H9 (cell line): Measurements from ENCODE around the gene LIF. TPM values are rescaled to one million over a fixed set of nuclear protein-coding genes. Genes with fewer than 3 reads are reported as not detected.

Source experiments
- DNase-seq: peaks from one replicate; pipeline ENCODE4 v3.0.0-alpha.2; 2017
- H2AFZ ChIP-seq: one replicate; pipeline ENCODE4 v1.6.1; 2013; ENCODE audit warnings: mild to moderate bottlenecking, low read length, control low read depth, moderate library complexity
- H2AK5ac ChIP-seq: 2 replicates; pipeline ENCODE4 v1.6.1; 2013; ENCODE audit warnings: low read length, control low read depth, mixed read lengths; ENCODE audit not compliant: insufficient read length
- H2BK120ac ChIP-seq: one replicate; pipeline ENCODE4 v1.6.1; 2013; ENCODE audit warnings: low read depth, mild to moderate bottlenecking, low read length, control low read depth, inconsistent platforms; ENCODE audit not compliant: poor library complexity, severe bottlenecking
- H2BK12ac ChIP-seq: 2 replicates; pipeline ENCODE4 v1.6.1; 2013; ENCODE audit warnings: low read length, control low read depth, mixed read lengths, low read depth; ENCODE audit not compliant: insufficient read length
- H2BK15ac ChIP-seq: 2 replicates; pipeline ENCODE4 v1.6.1; 2013; ENCODE audit warnings: low read depth, low read length, control low read depth
- H2BK20ac ChIP-seq: one replicate; pipeline ENCODE4 v1.6.1; 2013; ENCODE audit warnings: low read depth, mild to moderate bottlenecking, low read length, control low read depth, inconsistent platforms; ENCODE audit not compliant: poor library complexity, severe bottlenecking
- H2BK5ac ChIP-seq: 2 replicates; pipeline ENCODE4 v1.6.1; 2013; ENCODE audit warnings: low read length, control low read depth, mixed read lengths; ENCODE audit not compliant: insufficient read length
- H3K14ac ChIP-seq: 2 replicates; pipeline ENCODE4 v1.6.1; 2013; ENCODE audit warnings: low read length, control low read depth; ENCODE audit not compliant: insufficient read depth
- H3K18ac ChIP-seq: 2 replicates; pipeline ENCODE4 v1.6.1; 2013; ENCODE audit warnings: low read depth, mild to moderate bottlenecking, mixed read lengths, low read length, control low read depth; ENCODE audit not compliant: insufficient read length
- H3K23ac ChIP-seq: 2 replicates; pipeline ENCODE4 v1.6.1; 2013; ENCODE audit warnings: low read length, control low read depth, mixed read lengths, low read depth; ENCODE audit not compliant: insufficient read length
- H3K23me2 ChIP-seq: 2 replicates; pipeline ENCODE4 v1.6.1; 2013; ENCODE audit warnings: low read depth, mild to moderate bottlenecking, mixed read lengths, low read length, control low read depth; ENCODE audit not compliant: insufficient read length, poor library complexity, severe bottlenecking
- H3K27ac ChIP-seq: 2 replicates; pipeline ENCODE4 v1.5.1; 2013; ENCODE audit warnings: low read length, control low read depth, mixed read lengths, low read depth; ENCODE audit not compliant: insufficient read length
- H3K27me3 ChIP-seq: 2 replicates; pipeline ENCODE4 v1.6.1; 2013; ENCODE audit warnings: low read length, control low read depth, inconsistent platforms; ENCODE audit not compliant: insufficient read depth
- H3K4ac ChIP-seq: 2 replicates; pipeline ENCODE4 v1.6.1; 2013; ENCODE audit warnings: low read depth, mild to moderate bottlenecking, control low read depth, inconsistent platforms, low read length, moderate library complexity
- H3K4me1 ChIP-seq: 2 replicates; pipeline ENCODE4 v1.6.1; 2013; ENCODE audit warnings: low read length, control low read depth, inconsistent platforms; ENCODE audit not compliant: insufficient read depth
- H3K4me2 ChIP-seq: 2 replicates; pipeline ENCODE4 v1.6.1; 2013; ENCODE audit warnings: low read length, control low read depth, mixed read lengths; ENCODE audit not compliant: insufficient read length, insufficient read depth
- H3K56ac ChIP-seq: 2 replicates; pipeline ENCODE4 v1.6.1; 2013; ENCODE audit warnings: low read depth, mild to moderate bottlenecking, mixed read lengths, low read length, control low read depth; ENCODE audit not compliant: insufficient read length
- H3K79me1 ChIP-seq: 2 replicates; pipeline ENCODE4 v1.6.1; 2013; ENCODE audit warnings: low read depth, mild to moderate bottlenecking, moderate library complexity, low read length, control low read depth, inconsistent platforms; ENCODE audit not compliant: insufficient read depth, poor library complexity, severe bottlenecking
- H3K79me2 ChIP-seq: 2 replicates; pipeline ENCODE4 v1.6.1; 2013; ENCODE audit warnings: low read length, control low read depth, inconsistent platforms; ENCODE audit not compliant: insufficient read depth
- H3K9ac ChIP-seq: 2 replicates; pipeline ENCODE4 v1.6.1; 2013; ENCODE audit warnings: low read length, control low read depth, mixed read lengths; ENCODE audit not compliant: insufficient read length; ENCODE audit errors: extremely low read depth
- H3K9me3 ChIP-seq: one replicate; pipeline ENCODE4 v1.6.1; 2013; ENCODE audit warnings: low read depth, low read length, inconsistent platforms; ENCODE audit not compliant: control insufficient read depth
- H3T11ph ChIP-seq: one replicate; pipeline ENCODE4 v1.6.1; 2013; ENCODE audit warnings: mild to moderate bottlenecking, low read length, control low read depth, inconsistent platforms
- H4K20me1 ChIP-seq: one replicate; pipeline ENCODE4 v1.6.1; 2013; ENCODE audit not compliant: control insufficient read depth, insufficient read length, insufficient read depth
- H4K5ac ChIP-seq: 2 replicates; pipeline ENCODE4 v1.6.1; 2013; ENCODE audit warnings: low read depth, mild to moderate bottlenecking, mixed read lengths, low read length, control low read depth; ENCODE audit not compliant: insufficient read length
- H4K8ac ChIP-seq: replicated peaks from 2 replicates; pipeline ENCODE4 v1.6.1; 2013; ENCODE audit warnings: low read length, control low read depth, mixed read lengths, low read depth; ENCODE audit not compliant: insufficient read length
- H4K91ac ChIP-seq: 2 replicates; pipeline ENCODE4 v1.6.1; 2013; ENCODE audit warnings: low read depth, mild to moderate bottlenecking, moderate library complexity, mixed read lengths, low read length, control low read depth; ENCODE audit not compliant: insufficient read length
- H3K27ac Mint-ChIP-seq, 3 experiments: 2 replicates in 2 of 3; 3 replicates in 1 of 3; pipeline ENCODE4 v1.8.0; 2020 to 2021; ENCODE audit warnings: mixed read lengths in 3 of 3, mild to moderate bottlenecking in 1 of 3, moderate library complexity in 1 of 3
- H3K27me3 Mint-ChIP-seq: 2 replicates; pipeline ENCODE4 v1.8.0; 2021; ENCODE audit warnings: low read depth, mild to moderate bottlenecking, moderate library complexity, mixed read lengths
- H3K36me3 Mint-ChIP-seq, 3 experiments: 2 replicates in 2 of 3; 3 replicates in 1 of 3; pipeline ENCODE4 v1.8.0; 2020 to 2021; ENCODE audit warnings: low read depth in 3 of 3, mixed read lengths in 3 of 3; ENCODE audit not compliant: insufficient read depth in 1 of 3
- H3K4me1 Mint-ChIP-seq, 2 experiments: 2 replicates each; pipeline ENCODE4 v1.8.0; 2020; ENCODE audit warnings: mixed read lengths in 2 of 2
- H3K4me3 Mint-ChIP-seq, 2 experiments: 2 replicates in 1 of 2; 3 replicates in 1 of 2; pipeline ENCODE4 v1.8.0; 2020 to 2021; ENCODE audit warnings: mild to moderate bottlenecking in 2 of 2, mixed read lengths in 2 of 2, moderate library complexity in 1 of 2
- H3K9me3 Mint-ChIP-seq, 2 experiments: 2 replicates in 1 of 2; 3 replicates in 1 of 2; pipeline ENCODE4 v1.8.0; 2020; ENCODE audit warnings: mild to moderate bottlenecking in 2 of 2, mixed read lengths in 2 of 2, moderate library complexity in 1 of 2
- CTCF ChIP-seq: fragments of 200-600 bp; sonication (generic); conservative IDR thresholded peaks from 3 replicates; pipeline ENCODE4 v1.8.0; 2021; ENCODE audit warnings: antibody characterized with exemption, mild to moderate bottlenecking
- WGBS: extraction: QIAGEN DNeasy Blood & Tissue Kit; methylation state at CpG from one replicate; pipeline ENCODE4 v1.1.7; 2013; ENCODE audit warnings: missing lambda C conversion rate, low lambda C conversion rate, mixed read lengths; ENCODE audit not compliant: insufficient read length; ENCODE audit errors: extremely low coverage; 5-methylcytosine and 5-hydroxymethylcytosine counted together
- total RNA-seq: library from RNA; stranded (reverse); gene quantifications from 2 replicates; pipeline ENCODE4 v1.2.1, GENCODE V29; 2021

The LIF gene
- total RNA-seq, 1 experiment from 2014 or later = 6.1 TPM

- Histone ChIP-seq H2BK5ac (no peak overlapping the region), H2BK12ac (no peak overlapping the region), H2AK5ac (no peak overlapping the region), H3K4me1 (no peaks in the 10 kb centered on the region), H3K9ac (no peak overlapping the region), H4K5ac (no peak overlapping the region), H3K14ac (no peak overlapping the region), H2BK120ac (no peak overlapping the region), H2BK15ac (no peak overlapping the region), H3K79me2 (no peaks in the 10 kb centered on the region), H3K27me3 (no peaks in the 10 kb centered on the region), H3K27ac (no peak overlapping the region), H4K8ac (no peak overlapping the region), H3K4ac (no peak overlapping the region), H2BK20ac (no peak overlapping the region), H3T11ph (no peak overlapping the region), H4K91ac (no peak overlapping the region), H2AFZ (no peak overlapping the region), H3K23me2 (peaks cover 9% of the 10 kb centered on the region), H3K79me1 (no peaks in the 10 kb centered on the region), H4K20me1 (peaks cover 3% of the 10 kb centered on the region), H3K4me2 (no peak overlapping the region), H3K23ac (no peak overlapping the region), H3K18ac (no peak overlapping the region), H3K56ac (no peak overlapping the region), H3K9me3 (no peaks in the 10 kb centered on the region)
- no peak for TF ChIP-seq CTCF
- no peaks in the 10 kb centered on the region for H3K9me3 Mint-ChIP-seq
- no peak overlapping the region; a peak in 1 of 5 replicates for H3K4me3 Mint-ChIP-seq
- H3K36me3 Mint-ChIP-seq = peaks cover 0 to 20% (median 7%) of the 10 kb centered on the region in 3 experiments; a peak in 4 of 7 replicates
- H3K27me3 Mint-ChIP-seq = peaks cover 9% of the 10 kb centered on the region
- no peak for DNase-seq
- peaks cover 29 to 32% of the 10 kb centered on the region in 2 experiments for H3K4me1 Mint-ChIP-seq
- 0 out of 7 replicates have a peak overlapping the region, but pooled peaks of 1 of the 3 experiments have one; percentile 44 for H3K27ac Mint-ChIP-seq
- WGBS = no CpG with 5 or more reads among the region's 10 CpGs
These were observed 2.5 kb downstream of the LIF start for GRCh38 chr22:30244066-30244465.
